ENCODE measurements around the gene NCAM2.

NCAM2 gene

DNA sequence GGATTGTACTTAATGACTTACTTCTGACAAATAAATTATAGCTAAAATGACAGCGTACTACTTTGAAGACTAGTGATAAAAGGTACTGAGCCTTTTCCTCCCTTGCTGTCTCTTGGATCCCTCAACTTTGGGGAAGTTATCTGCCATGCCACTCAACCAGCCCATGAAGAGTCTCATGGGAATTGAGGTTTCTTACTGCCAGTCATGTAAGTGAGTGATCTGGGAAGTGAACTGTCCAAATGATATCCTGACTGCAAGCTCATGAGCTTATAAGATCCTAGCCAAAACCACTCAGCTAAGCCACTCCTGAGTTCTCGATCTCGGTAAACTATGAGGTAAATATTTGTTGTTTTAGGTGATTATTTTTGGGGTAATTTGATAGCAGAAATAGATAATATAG is 247.8 kb downstream of the NCAM2 start:
- H3K4me3 ChIP-seq (replicated peaks; ENCODE audit: insufficient read depth, low read length) = no peak overlapping the region
- H3K27me3 ChIP-seq (ENCODE audit: insufficient read depth, poor library complexity, severe bottlenecking) = no peaks in the 10 kb centered on the region
- no peak for DNase-seq (ENCODE audit: low read depth in 1 of 2, low spot score in 1 of 2)
- TF ChIP-seq SPI1 (IDR thresholded peaks at IDR 0.05; ENCODE audit: borderline replicate concordance, low read depth) = no peak
- no peak for TF ChIP-seq POLR2AphosphoS5 (IDR thresholded peaks at IDR 0.05; ENCODE audit: low read depth)
- no peak for TF ChIP-seq REST (IDR thresholded peaks at IDR 0.05; ENCODE audit: insufficient replicate concordance, low read depth)
- TF ChIP-seq GABPA (IDR thresholded peaks at IDR 0.05; ENCODE audit: low read depth) = no peak
- TF ChIP-seq, protein P1, sequence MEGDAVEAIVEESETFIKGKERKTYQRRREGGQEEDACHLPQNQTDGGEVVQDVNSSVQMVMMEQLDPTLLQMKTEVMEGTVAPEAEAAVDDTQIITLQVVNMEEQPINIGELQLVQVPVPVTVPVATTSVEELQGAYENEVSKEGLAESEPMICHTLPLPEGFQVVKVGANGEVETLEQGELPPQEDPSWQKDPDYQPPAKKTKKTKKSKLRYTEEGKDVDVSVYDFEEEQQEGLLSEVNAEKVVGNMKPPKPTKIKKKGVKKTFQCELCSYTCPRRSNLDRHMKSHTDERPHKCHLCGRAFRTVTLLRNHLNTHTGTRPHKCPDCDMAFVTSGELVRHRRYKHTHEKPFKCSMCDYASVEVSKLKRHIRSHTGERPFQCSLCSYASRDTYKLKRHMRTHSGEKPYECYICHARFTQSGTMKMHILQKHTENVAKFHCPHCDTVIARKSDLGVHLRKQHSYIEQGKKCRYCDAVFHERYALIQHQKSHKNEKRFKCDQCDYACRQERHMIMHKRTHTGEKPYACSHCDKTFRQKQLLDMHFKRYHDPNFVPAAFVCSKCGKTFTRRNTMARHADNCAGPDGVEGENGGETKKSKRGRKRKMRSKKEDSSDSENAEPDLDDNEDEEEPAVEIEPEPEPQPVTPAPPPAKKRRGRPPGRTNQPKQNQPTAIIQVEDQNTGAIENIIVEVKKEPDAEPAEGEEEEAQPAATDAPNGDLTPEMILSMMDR (IDR thresholded peaks at IDR 0.05; ENCODE audit: insufficient read depth, low read length) = no peak
- H3K27ac ChIP-seq (replicated peaks) = no peak overlapping the region

DNA sequence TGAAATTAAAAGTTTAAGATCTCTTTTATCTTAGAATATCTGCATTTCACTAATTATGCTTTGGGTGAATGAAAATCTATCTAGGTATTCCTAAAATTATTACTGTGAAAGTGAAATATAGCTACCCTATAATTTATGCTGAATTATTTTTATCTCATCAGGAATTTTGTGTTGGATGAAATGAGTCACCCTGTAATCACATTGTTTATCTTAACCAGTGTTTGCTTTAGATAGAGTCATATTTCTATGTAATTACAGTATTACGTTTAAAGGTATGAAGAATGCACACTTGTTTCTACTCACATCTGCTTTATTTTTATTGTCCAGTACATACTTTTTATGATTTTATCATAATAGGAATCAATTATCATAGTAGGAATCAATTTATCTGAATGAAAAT is 249.2 kb downstream of the NCAM2 start:
- DNase-seq (ENCODE audit: low read depth in 1 of 2, low spot score in 1 of 2) = no peak
- H3K27me3 ChIP-seq (ENCODE audit: insufficient read depth, poor library complexity, severe bottlenecking) = no peaks in the 10 kb centered on the region
- TF ChIP-seq, protein P1 (IDR thresholded peaks at IDR 0.05; ENCODE audit: insufficient read depth, low read length) = no peak
- TF ChIP-seq SPI1 (IDR thresholded peaks at IDR 0.05; ENCODE audit: borderline replicate concordance, low read depth) = no peak
- no peak for TF ChIP-seq POLR2AphosphoS5 (IDR thresholded peaks at IDR 0.05; ENCODE audit: low read depth)
- no peak for TF ChIP-seq GABPA (IDR thresholded peaks at IDR 0.05; ENCODE audit: low read depth)
- no peak for TF ChIP-seq REST (IDR thresholded peaks at IDR 0.05; ENCODE audit: insufficient replicate concordance, low read depth)
- no peak overlapping the region for H3K4me3 ChIP-seq (replicated peaks; ENCODE audit: insufficient read depth, low read length)
- H3K27ac ChIP-seq (replicated peaks) = no peak overlapping the region

GRCh38 chr21:21262048-21262447 is 263.8 kb downstream of the NCAM2 start:
- no peak for DNase-seq (ENCODE audit: low read depth in 1 of 2, low spot score in 1 of 2)
- no peak overlapping the region for H3K27ac ChIP-seq (replicated peaks)
- no peak overlapping the region for H3K4me3 ChIP-seq (replicated peaks; ENCODE audit: insufficient read depth, low read length)
- TF ChIP-seq SPI1 (IDR thresholded peaks at IDR 0.05; ENCODE audit: borderline replicate concordance, low read depth) = no peak
- no peak for TF ChIP-seq GABPA (IDR thresholded peaks at IDR 0.05; ENCODE audit: low read depth)
- no peak for TF ChIP-seq REST (IDR thresholded peaks at IDR 0.05; ENCODE audit: insufficient replicate concordance, low read depth)
- TF ChIP-seq, protein P1 (IDR thresholded peaks at IDR 0.05; ENCODE audit: insufficient read depth, low read length) = no peak
- no peak for TF ChIP-seq POLR2AphosphoS5 (IDR thresholded peaks at IDR 0.05; ENCODE audit: low read depth)
- H3K27me3 ChIP-seq (ENCODE audit: insufficient read depth, poor library complexity, severe bottlenecking) = no peaks in the 10 kb centered on the region

Measured in HL-60 (cell line).